Lung (tissue), 12 donors: Measurements from ENCODE around the gene PLCG1. TPM values are rescaled to one million over a fixed set of nuclear protein-coding genes. Genes with fewer than 3 reads are reported as not detected.
A peak's percentile ranks its signal among the peaks of the same experiment; 100 is the strongest.

Source experiments
- ATAC-seq: fragments of 200-7000 bp; cut with Tn5 transposase; one replicate; pipeline ENCODE4 v1.9.1; 2020; ENCODE audit warnings: moderate number of reproducible peaks; ENCODE audit not compliant: insufficient read depth, low FRiP score
- DNase-seq, 3 donors: peaks; one replicate each; pipeline ENCODE4 v3.0.0-alpha.2; 2013 to 2017
- H3K27ac ChIP-seq, 2 donors: one replicate each; pipeline ENCODE4 v1.5.1; 2013; ENCODE audit warnings: mild to moderate bottlenecking in 2 of 2, moderate library complexity in 2 of 2, control low read depth in 1 of 2, inconsistent platforms in 1 of 2, low read depth in 1 of 2, low read length in 1 of 2
- H3K27me3 ChIP-seq, 3 donors: one replicate each; pipeline ENCODE4 v1.5.1; 2013; ENCODE audit warnings: low read length in 2 of 3; ENCODE audit not compliant: control insufficient read depth in 3 of 3, insufficient read depth in 3 of 3
- H3K36me3 ChIP-seq, 4 donors: one replicate each; pipeline ENCODE4 v1.5.1; 2013; ENCODE audit warnings: low read length in 4 of 4, mild to moderate bottlenecking in 1 of 4, moderate library complexity in 1 of 4; ENCODE audit not compliant: control insufficient read depth in 4 of 4, insufficient read depth in 4 of 4
- H3K4me1 ChIP-seq, 5 donors: one replicate each; pipeline ENCODE4 v1.5.1; 2013; ENCODE audit warnings: low read length in 5 of 5, mild to moderate bottlenecking in 2 of 5, moderate library complexity in 1 of 5; ENCODE audit not compliant: control insufficient read depth in 5 of 5, insufficient read depth in 5 of 5
- H3K4me3 ChIP-seq: one replicate; pipeline ENCODE4 v1.5.1; 2013; ENCODE audit warnings: mild to moderate bottlenecking, control low read depth, moderate library complexity
- H3K9ac ChIP-seq, 2 donors: one replicate each; pipeline ENCODE4 v1.5.1; 2013; ENCODE audit warnings: low read length in 2 of 2, control low read depth in 1 of 2; ENCODE audit not compliant: insufficient read depth in 1 of 2
- H3K9me3 ChIP-seq, 4 donors: one replicate each; pipeline ENCODE4 v1.5.1; 2013; ENCODE audit warnings: low read length in 3 of 4, mild to moderate bottlenecking in 1 of 4, moderate library complexity in 1 of 4; ENCODE audit not compliant: control insufficient read depth in 4 of 4, insufficient read depth in 3 of 4
- CTCF ChIP-seq: IDR thresholded peaks from 2 replicates; pipeline ENCODE4 v1.5.1; 2012; ENCODE audit warnings: mild to moderate bottlenecking; ENCODE audit errors: control extremely low read depth, extremely low read depth
- WGBS, 2 donors: extraction: QIAGEN DNeasy Blood & Tissue Kit; methylation state at CpG; one replicate each; pipeline ENCODE4 v1.1.7; 2013; 5-methylcytosine and 5-hydroxymethylcytosine counted together
- polyA plus RNA-seq, 2 donors: library from polyadenylated mRNA; stranded (reverse); fragments of 200-250 nt; gene quantifications; one replicate each; pipeline ENCODE4 v1.2.1, GENCODE V29; 2013
- total RNA-seq, 2 donors: library from RNA; depleted of rRNA in 1 of 2; stranded (reverse); fragments of >200 nt in 1 of 2; gene quantifications; one replicate each; pipeline ENCODE4 v1.2.1, GENCODE V29; 2014 to 2021
- donor health status: control.
- donor health status: control.
- donor health status: Bipolar disorder and iron deficiency.
- donor health status: healthy.
- donor health status: DM: yes; HTN: yes; CAD: no.

The PLCG1 gene
- total and polyA plus RNA-seq, 4 donors, result 29.6 to 154 (median 67.1) TPM

GRCh38 chr20:41171736-41172295, 34.5 kb downstream of the PLCG1 start:
- Histone ChIP-seq H3K4me1 (peaks cover 0 to 15% (median 6%) of the 10 kb centered on the region in 5 donors), H3K27ac (peak overlapping the region; percentile 52 to 62), H3K9me3 (no peaks in the 10 kb centered on the region), H3K36me3 (peaks cover 5 to 68% (median 62%) of the 10 kb centered on the region in 4 donors), H3K27me3 (no peaks in the 10 kb centered on the region), H3K4me3 (no peak overlapping the region), H3K9ac (no peak overlapping the region)
- DNase-seq (no peak), ATAC-seq (no peak)
- WGBS, 2 donors, result 60 to 92% methylated on average over 3 of the region's 3 CpGs
- TF ChIP-seq CTCF, result no peak

GRCh38 chr20:41172296-41173140, 35.2 kb downstream of the PLCG1 start:
- Histone ChIP-seq H3K9ac (no peak overlapping the region), H3K27ac (peak overlapping the region; percentile 52 to 62), H3K4me3 (no peak overlapping the region), H3K36me3 (peaks cover 5 to 67% (median 60%) of the 10 kb centered on the region in 4 donors), H3K27me3 (no peaks in the 10 kb centered on the region), H3K9me3 (no peaks in the 10 kb centered on the region), H3K4me1 (peaks cover 0 to 15% (median 6%) of the 10 kb centered on the region in 5 donors)
- WGBS, 2 donors, result 72 to 79% methylated on average over 18 of the region's 18 CpGs
- ATAC-seq (no peak), DNase-seq (peak in 2 of 3 donors; percentile 42 to 57)
- no peak for TF ChIP-seq CTCF

GRCh38 chr20:41173161-41173721, 35.9 kb downstream of the PLCG1 start:
- peak; percentile 78 for ATAC-seq
- Histone ChIP-seq H3K9ac (no peak overlapping the region), H3K27me3 (no peaks in the 10 kb centered on the region), H3K36me3 (peaks cover 5 to 67% (median 55%) of the 10 kb centered on the region in 4 donors), H3K4me3 (no peak overlapping the region), H3K9me3 (no peaks in the 10 kb centered on the region), H3K27ac (peak overlapping the region; percentile 23 to 28), H3K4me1 (peaks cover 4 to 15% (median 6%) of the 10 kb centered on the region in 5 donors)
- WGBS, 2 donors, result 30 to 36% methylated on average over 9 of the region's 9 CpGs
- DNase-seq, result peak; percentile 92 to 98 (median 96)
- TF ChIP-seq CTCF, result peak; percentile 89
